Esophagus squamous epithelium (tissue), 4 donors: ENCODE measurements around the gene VILL.

Experiments used
- CTCF ChIP-seq, 6 experiments: fragments of 450-650 bp in 4 of 6; fragments of 200-600 bp in 2 of 6; sonication (generic) in 2 of 6; IDR thresholded peaks; one replicate each; pipeline ENCODE4 v1.5.1; 2016 to 2019; ENCODE audit warnings: antibody characterized with exemption in 6 of 6, mild to moderate bottlenecking in 4 of 6, moderate library complexity in 4 of 6
- POLR2A ChIP-seq, 4 donors: fragments of 450-650 bp; IDR thresholded peaks; one replicate each; pipeline ENCODE4 v1.6.1; 2017; ENCODE audit warnings: antibody characterized with exemption in 4 of 4, mild to moderate bottlenecking in 4 of 4, moderate library complexity in 3 of 4

- TF ChIP-seq CTCF (IDR thresholded peaks at IDR 0.05) (no peak), POLR2A (IDR thresholded peaks at IDR 0.05) (no peak)
Observed at GRCh38 chr3:37955918-37956707, 34.5 kb upstream of the VILL start.
